Naive thymus-derived CD8-positive, alpha-beta T cell (primary cell): ENCODE measurements around the gene STARD7. TPM values are rescaled to one million over a fixed set of nuclear protein-coding genes. Genes with fewer than 3 reads are reported as not detected.
"Not testable (repeated sequence)": the region's sequence is repeated elsewhere in the genome, so short reads cannot be mapped to it uniquely, and the experiment has no call there.

ENCODE experiments used
- ATAC-seq, 2 donors: fragments of 150-1000 bp; cut with Tn5 transposase in 1 of 2; sonication (Bioruptor Pico), chemical (Tn5 transposase) in 1 of 2; 1 replicate in 1 of 2; 2 replicates in 1 of 2; pipeline ENCODE4 v1.10.0; 2021; ENCODE audit warnings: mild to moderate bottlenecking in 2 of 2, moderate library complexity in 2 of 2
- POLR2A ChIA-PET: fragments of 350-600 bp; sonication (Branson Sonifier 250); formaldehyde crosslinking; loops from one replicate; lab custom pipeline; 2021; ENCODE audit warnings: antibody characterized with exemption; lab: Charles Lee
- DNase-seq, 10 donors: peaks; one replicate each; pipeline versions ENCODE4 v3.0.0 to v3.0.0-alpha.2; 2020 to 2022
- H3K27ac Mint-ChIP-seq, 10 donors: one replicate each; pipeline ENCODE4 v1.8.0; 2020 to 2022; ENCODE audit warnings: mild to moderate bottlenecking in 10 of 10, mixed read lengths in 10 of 10, moderate library complexity in 4 of 10, inconsistent platforms in 1 of 10
- H3K27me3 Mint-ChIP-seq, 5 donors: one replicate each; pipeline ENCODE4 v1.8.0; 2021 to 2022; ENCODE audit warnings: mixed read lengths in 5 of 5
- H3K36me3 Mint-ChIP-seq, 3 donors: one replicate each; pipeline ENCODE4 v1.8.0; 2020 to 2022; ENCODE audit warnings: mixed read lengths in 3 of 3, mild to moderate bottlenecking in 2 of 3, inconsistent platforms in 1 of 3
- H3K4me1 Mint-ChIP-seq, 4 donors: one replicate each; pipeline ENCODE4 v1.8.0; 2021 to 2022; ENCODE audit warnings: mixed read lengths in 4 of 4
- H3K4me3 Mint-ChIP-seq, 10 donors: one replicate each; pipeline ENCODE4 v1.8.0; 2020 to 2022; ENCODE audit warnings: mild to moderate bottlenecking in 10 of 10, mixed read lengths in 10 of 10, moderate library complexity in 6 of 10, inconsistent platforms in 1 of 10
- H3K9me3 Mint-ChIP-seq, 9 donors: one replicate each; pipeline ENCODE4 v1.8.0; 2020 to 2022; ENCODE audit warnings: mixed read lengths in 9 of 9, mild to moderate bottlenecking in 3 of 9, inconsistent platforms in 1 of 9, moderate library complexity in 1 of 9
- polyA plus RNA-seq, 3 donors: library from polyadenylated mRNA; unstranded; fragments of 300-500 nt; fragmentation: Illumina TruSeq; gene quantifications; one replicate each; pipeline ENCODE4 v1.2.3, GENCODE V29; 2021
- total RNA-seq, 8 experiments: library from RNA in 2 of 8; stranded (reverse) in 2 of 8; gene quantifications; one replicate each; pipeline ENCODE4 v1.2.3 and lab custom pipeline; 2021 to 2026

Gene STARD7
- total and polyA plus RNA-seq, 5 experiments from 2014 or later: 87.5 to 143 (median 114) TPM

DNA sequence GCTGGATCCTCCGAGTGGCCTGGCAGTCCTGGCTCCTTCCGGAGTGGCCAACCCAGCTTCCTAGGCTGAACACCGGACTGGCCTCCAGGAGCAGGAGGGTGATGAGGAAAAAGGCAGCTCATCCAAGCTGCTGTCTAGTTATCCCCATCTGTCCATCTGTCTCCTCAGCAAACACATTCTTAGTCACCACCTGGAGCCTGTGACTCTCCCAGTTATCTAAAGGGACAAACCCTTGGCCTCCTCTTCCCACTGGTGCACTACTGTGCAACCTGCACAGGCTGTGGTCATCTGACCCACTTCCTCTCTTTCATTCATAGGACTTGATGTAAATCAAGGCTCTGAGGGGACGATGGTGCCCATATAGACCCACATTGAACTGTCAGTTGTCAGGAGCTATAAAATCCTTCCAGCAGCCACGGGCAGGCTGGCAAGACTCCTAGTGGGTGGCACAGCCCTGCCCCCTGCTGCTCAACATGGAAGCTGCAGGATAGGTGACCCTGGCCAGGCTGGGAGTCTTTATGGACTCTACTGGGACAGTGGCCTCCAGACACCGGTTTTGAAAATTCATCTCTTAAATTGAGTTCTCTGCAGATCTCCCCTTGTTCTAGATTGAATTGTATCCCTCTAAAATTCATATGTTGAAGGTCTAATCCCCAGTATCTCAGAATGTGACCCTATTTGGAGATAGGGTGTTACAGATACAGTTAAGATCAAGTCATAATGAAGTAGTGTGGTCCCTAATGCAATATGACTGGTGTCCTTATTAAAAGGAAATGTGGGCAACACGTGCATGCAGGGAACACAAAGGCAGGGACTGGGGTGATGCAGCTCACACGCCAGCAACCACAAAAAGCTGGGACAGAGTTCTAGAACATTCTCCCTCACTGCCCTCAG, 34.1 kb downstream of the STARD7 start:
- Mint-ChIP-seq H3K27me3 (no peaks in the 10 kb centered on the region), H3K27ac (peak overlapping the region; percentile 40 to 92 (median 86)), H3K36me3 (no peaks in the 10 kb centered on the region), H3K9me3 (no peaks in the 10 kb centered on the region), H3K4me1 (peaks cover 6 to 14% (median 10%) of the 10 kb centered on the region in 4 donors), H3K4me3 (peak overlapping the region in 1 of 10 donors; percentile 45)
- DNase-seq (peak; percentile 68 to 91 (median 82)), ATAC-seq (peak; percentile 99 to 100)
- POLR2A ChIA-PET: interaction anchor here (0.7 to 8.2 kb wide), 9 partner anchors 10 to 182 kb away, joined by 3 to 175 read pairs (median 7); partner anchors contain the start of genes ASTL, DUSP2 and STARD7

DNA sequence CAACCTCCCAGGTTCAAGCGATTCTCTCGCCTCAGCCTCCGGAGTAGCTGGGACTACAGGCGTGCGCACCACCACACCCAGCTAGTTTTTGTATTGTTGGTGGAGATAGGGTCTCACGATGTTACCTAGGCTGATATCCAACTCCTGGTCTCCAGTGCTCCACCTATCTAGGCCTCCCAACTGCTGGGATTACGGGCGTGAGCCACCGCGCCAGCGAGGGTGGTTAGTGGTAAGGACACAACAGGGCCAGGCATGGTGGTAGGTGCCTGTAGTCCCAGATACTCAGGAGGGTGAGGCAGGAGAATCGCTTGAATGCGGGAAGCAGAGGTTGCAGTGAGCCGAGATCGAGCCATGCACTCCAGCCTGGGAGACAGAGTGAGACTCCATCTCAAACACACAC, 36.8 kb downstream of the STARD7 start:
- H3K36me3 Mint-ChIP-seq: peaks cover 0 to 5% (median 0%) of the 10 kb centered on the region in 3 donors
- no peak overlapping the region for H3K4me3 Mint-ChIP-seq
- H3K27ac Mint-ChIP-seq: peak overlapping the region in 3 of 10 donors; percentile 47 to 80 (median 72)
- H3K4me1 Mint-ChIP-seq: peaks cover 10 to 17% (median 14%) of the 10 kb centered on the region in 4 donors
- POLR2A ChIA-PET: interaction anchor here (8.2 kb wide), 1 partner anchor 30 kb away, joined by 175 read pairs; the partner anchor contains the start of genes ASTL and DUSP2
- H3K9me3 Mint-ChIP-seq: peaks cover 0 to 4% (median 0%) of the 10 kb centered on the region in 9 donors
- H3K27me3 Mint-ChIP-seq: no peaks in the 10 kb centered on the region
- ATAC-seq (no peak), DNase-seq (no peak)

DNA sequence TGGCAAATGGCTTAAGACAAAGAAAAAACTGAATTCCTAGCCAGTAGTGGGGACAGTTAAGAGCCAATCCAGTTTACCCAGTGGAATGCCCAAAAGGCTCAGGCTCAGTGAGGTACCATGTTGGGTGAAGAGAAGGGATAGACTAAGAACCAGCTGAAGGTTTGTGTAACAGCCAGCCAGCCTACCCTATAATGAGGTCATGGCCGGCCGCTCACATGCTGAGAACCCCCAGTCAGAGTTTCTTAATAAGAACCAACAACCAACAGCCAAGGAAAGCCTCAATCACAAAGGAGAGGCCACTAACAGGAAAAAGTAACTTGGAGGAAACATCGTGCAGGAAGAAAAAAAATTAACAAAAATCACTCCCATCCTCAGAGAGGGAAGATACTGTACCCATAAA, 38.0 kb downstream of the STARD7 start:
- Mint-ChIP-seq H3K4me1 (peaks cover 10 to 19% (median 14%) of the 10 kb centered on the region in 4 donors), H3K27ac (peak overlapping the region in 5 of 10 donors; percentile 26 to 85 (median 54)), H3K9me3 (peaks cover 0 to 4% (median 0%) of the 10 kb centered on the region in 9 donors), H3K27me3 (no peaks in the 10 kb centered on the region), H3K36me3 (peaks cover 0 to 5% (median 0%) of the 10 kb centered on the region in 3 donors), H3K4me3 (no peak overlapping the region)
- DNase-seq: no peak
- POLR2A ChIA-PET: interaction anchor here (8.2 kb wide), 1 partner anchor 29 kb away, joined by 175 read pairs; the partner anchor contains the start of genes ASTL and DUSP2
- no peak for ATAC-seq

DNA sequence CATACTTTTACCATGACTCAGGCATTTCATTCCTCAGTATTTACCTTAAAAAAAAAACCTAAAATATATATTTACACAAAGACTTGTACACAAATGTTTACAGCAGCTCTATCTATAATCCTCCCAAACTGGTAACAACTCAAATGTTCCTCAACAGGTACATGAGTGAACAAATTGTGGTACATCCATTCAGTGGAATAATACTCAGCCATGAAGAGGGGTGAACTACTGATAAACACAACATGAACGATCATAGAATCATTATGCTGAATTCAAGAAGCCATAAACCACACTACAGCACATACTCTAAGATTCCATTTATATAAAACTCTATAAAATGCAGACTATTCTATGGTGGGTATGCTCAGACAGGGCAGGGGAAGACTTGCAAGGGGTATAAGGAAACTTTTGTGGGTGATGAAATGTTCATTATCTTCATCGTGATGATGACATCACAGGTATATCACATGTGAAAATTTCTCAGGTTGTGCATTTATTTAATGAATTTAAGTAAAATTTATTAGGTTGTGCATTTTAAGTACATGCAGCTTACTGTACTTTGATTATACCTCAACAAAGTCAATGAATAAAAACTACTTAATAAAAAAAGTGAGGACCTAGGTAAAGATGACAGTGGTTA, 38.6 kb downstream of the STARD7 start:
- Mint-ChIP-seq H3K27me3 (no peaks in the 10 kb centered on the region), H3K36me3 (peaks cover 0 to 5% (median 0%) of the 10 kb centered on the region in 3 donors), H3K4me3 (no peak overlapping the region), H3K9me3 (peaks cover 0 to 4% (median 0%) of the 10 kb centered on the region in 9 donors), H3K4me1 (peaks cover 10 to 21% (median 17%) of the 10 kb centered on the region in 4 donors), H3K27ac (peak overlapping the region in 2 of 10 donors; percentile 27 to 54)
- no peak for ATAC-seq
- no peak for DNase-seq
- POLR2A ChIA-PET: no interaction called here

DNA sequence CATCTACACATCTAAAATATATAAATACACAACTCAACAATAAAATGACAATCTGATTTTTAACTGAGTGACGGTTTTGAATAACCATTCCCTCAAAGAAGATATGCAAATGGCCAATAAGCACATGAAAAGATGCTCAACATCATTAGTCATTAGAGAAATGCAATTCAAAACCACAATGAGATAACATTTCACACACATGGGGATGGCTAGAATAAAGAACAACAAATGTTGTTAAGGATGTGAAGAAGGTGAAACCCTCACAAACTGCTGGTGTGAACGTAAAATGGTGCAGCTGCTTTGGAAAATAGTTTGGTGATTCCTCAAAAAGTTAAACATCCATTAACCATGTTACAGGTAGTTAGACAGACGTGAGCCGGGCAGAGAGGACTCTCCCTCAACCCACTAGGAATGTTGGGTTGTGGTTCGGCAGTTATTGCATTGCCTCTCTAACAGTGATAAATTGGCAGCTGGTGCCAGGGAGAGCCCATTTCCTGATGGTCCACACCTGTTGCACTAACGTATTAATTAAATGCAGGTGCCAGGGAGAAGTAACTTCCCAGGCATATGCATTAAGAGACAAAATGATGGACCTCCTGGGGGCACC, 41.1 kb downstream of the STARD7 start:
- H3K9me3 Mint-ChIP-seq: peaks cover 0 to 4% (median 0%) of the 10 kb centered on the region in 9 donors
- peak overlapping the region in 3 of 10 donors; percentile 18 to 80 (median 79) for H3K27ac Mint-ChIP-seq
- H3K36me3 Mint-ChIP-seq: peaks cover 0 to 5% (median 0%) of the 10 kb centered on the region in 3 donors
- H3K27me3 Mint-ChIP-seq: no peaks in the 10 kb centered on the region
- POLR2A ChIA-PET: interaction anchor here (0.6 to 15.0 kb wide), 2 partner anchors 16 to 22 kb away, joined by 3 to 373 read pairs; partner anchors contain the start of genes ASTL and DUSP2
- no peak overlapping the region for H3K4me3 Mint-ChIP-seq
- DNase-seq (no peak), ATAC-seq (no peak)
- peaks cover 26 to 39% (median 30%) of the 10 kb centered on the region in 4 donors for H3K4me1 Mint-ChIP-seq

DNA sequence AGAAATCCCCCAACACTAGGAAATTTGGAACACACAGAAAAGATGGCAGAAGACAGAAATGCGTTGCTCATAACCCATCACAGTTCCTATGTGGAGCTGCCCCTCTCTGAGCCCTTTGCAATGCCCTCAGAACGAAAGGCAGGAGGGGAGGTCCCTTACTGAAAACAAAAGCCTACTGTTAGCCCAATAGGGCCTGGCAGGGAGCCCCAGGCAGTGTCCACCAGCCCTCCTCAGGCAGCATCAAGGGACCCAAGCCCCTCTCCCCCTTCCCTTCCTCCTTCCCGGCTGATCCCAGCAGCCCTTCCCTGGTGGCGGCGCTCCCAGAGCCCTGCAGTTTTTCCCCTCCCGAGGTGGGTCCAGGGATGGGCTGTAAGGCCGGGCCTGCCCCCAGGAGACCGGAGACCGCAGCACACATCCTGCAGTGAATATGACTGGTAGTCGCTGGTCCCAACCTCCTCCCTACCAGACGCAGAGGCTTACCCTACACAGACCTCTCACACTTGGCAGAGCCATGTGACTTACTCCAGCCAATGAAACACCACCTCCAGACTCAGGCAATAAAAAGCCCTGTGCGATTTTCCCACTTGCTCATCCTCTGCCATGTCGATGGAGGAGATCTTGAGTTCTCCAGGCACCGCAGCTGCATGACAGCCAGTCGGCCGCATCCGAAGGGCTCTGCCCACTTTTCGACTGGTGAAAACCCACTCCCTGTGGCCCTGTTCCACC, 44.0 kb downstream of the STARD7 start:
- H3K9me3 Mint-ChIP-seq: peaks cover 0 to 8% (median 0%) of the 10 kb centered on the region in 9 donors
- POLR2A ChIA-PET: interaction anchor here (0.9 to 15.0 kb wide), 4 partner anchors 9 to 43 kb away, joined by 3 to 373 read pairs (median 9); partner anchors contain the start of genes ASTL, DUSP2 and STARD7

DNA sequence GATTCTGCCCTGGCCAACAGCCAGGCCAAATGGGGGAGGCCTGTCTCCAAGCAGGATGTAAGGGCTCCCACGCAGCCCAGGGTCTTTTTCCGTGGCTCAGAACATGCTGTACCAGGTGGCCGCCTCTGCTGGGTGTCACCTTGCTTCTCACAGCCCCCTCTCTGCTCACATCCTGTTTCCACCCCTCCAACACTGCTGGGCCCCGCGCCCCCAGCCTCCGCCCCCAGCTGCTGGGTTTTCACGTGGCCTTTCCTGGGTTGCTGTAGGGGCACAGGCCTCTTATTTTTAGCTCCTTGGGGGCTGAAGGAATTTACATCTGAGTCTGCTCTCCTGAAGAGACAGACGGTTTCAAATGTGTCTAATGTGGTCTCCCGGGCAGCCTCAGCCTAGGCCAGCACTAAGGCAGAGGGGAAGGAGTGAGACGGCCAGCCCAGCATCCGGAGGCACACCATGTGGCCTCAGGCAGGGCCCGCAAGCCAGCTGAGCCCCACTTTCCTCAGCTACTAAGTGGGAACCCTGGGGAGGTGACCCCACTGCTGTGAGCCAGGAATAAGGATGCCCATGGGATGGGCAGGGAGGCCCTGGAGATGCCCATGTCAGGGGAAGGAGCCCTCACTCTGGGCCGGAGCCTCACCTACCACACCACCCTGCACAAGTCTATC, 44.7 kb downstream of the STARD7 start:
- DNase-seq (peak; percentile 58 to 88 (median 76)), ATAC-seq (peak; percentile 77 to 78)
- H3K27ac Mint-ChIP-seq: peak overlapping the region; percentile 98 to 100 (median 98)
- H3K9me3 Mint-ChIP-seq: peaks cover 0 to 5% (median 0%) of the 10 kb centered on the region in 9 donors
- H3K27me3 Mint-ChIP-seq: no peaks in the 10 kb centered on the region
- H3K4me3 Mint-ChIP-seq: peak overlapping the region; percentile 62 to 88 (median 80)
- peaks cover 0 to under 1% (median 0%) of the 10 kb centered on the region in 3 donors for H3K36me3 Mint-ChIP-seq
- peaks cover 34 to 69% (median 58%) of the 10 kb centered on the region in 4 donors for H3K4me1 Mint-ChIP-seq
- POLR2A ChIA-PET: interaction anchor here (0.9 to 15.0 kb wide), 4 partner anchors 8 to 44 kb away, joined by 3 to 373 read pairs (median 9); partner anchors contain the start of genes ASTL, DUSP2 and STARD7

More for the DNA sequence above, 44.0 kb downstream of the STARD7 start:
- ATAC-seq (peak; percentile 69 to 82), DNase-seq (peak in 8 of 10 donors; percentile 40 to 79 (median 63))
- peaks cover 28 to 62% (median 51%) of the 10 kb centered on the region in 4 donors for H3K4me1 Mint-ChIP-seq
- H3K36me3 Mint-ChIP-seq: peaks cover 0 to 5% (median 0%) of the 10 kb centered on the region in 3 donors
- peak overlapping the region; percentile 98 to 100 (median 98) for H3K27ac Mint-ChIP-seq
- peak overlapping the region; percentile 62 to 88 (median 80) for H3K4me3 Mint-ChIP-seq
- no peaks in the 10 kb centered on the region for H3K27me3 Mint-ChIP-seq

DNA sequence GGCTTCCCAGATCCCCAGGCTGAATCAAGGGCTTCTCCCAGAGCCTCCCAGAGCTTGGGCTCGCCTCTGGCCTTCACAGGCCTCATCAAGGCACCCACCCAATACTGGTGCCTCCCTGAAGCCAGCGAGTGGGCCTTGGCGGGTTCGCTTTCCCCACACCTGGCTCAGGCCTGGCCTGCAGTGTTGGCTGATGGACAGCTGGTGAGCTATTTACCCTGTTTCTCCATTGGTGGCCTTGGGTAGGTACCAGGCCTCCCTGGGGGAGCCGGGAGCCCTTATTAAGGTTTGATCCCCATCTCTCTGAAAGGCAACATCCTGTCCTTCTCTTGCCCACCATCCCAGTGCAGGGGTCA, 45.2 kb downstream of the STARD7 start:
- POLR2A ChIA-PET: interaction anchor here (1.3 to 15.0 kb wide), 3 partner anchors 10 to 45 kb away, joined by 7 to 373 read pairs (median 11); partner anchors contain the start of genes ASTL, DUSP2 and STARD7
- peak in 1 of 2 donors; percentile 4 for ATAC-seq

DNA sequence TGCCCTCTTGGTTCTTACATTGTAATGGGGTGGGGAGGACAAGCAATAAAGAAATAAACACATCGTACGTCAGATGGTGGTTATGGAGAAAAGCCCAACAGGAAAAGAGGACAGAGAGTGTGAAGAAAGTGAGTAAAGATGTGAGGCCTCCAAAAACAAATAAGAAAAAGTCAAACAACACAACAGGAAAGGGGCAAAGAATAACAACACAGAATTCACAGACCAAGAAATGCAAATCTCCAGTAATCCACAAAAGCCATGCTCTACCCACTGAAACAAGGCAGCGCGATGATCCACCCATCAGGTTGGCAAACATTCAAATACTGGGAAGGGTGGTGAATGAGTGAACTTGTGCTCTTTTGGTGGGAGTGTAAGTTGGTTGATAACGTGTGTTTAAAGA, 46.7 kb downstream of the STARD7 start:
- H3K36me3 Mint-ChIP-seq: no peaks in the 10 kb centered on the region
- H3K27ac Mint-ChIP-seq: peak overlapping the region; percentile 94 to 100 (median 98)
- ATAC-seq: no peak
- peak in 1 of 10 donors; percentile 52 for DNase-seq
- H3K4me3 Mint-ChIP-seq: peak overlapping the region in 7 of 10 donors; percentile 1 to 78 (median 31)
- peaks cover 35 to 79% (median 75%) of the 10 kb centered on the region in 4 donors for H3K4me1 Mint-ChIP-seq
- H3K27me3 Mint-ChIP-seq: no peaks in the 10 kb centered on the region
- peaks cover 0 to 5% (median 0%) of the 10 kb centered on the region in 9 donors for H3K9me3 Mint-ChIP-seq
- POLR2A ChIA-PET: interaction anchor here (15.0 kb wide), 1 partner anchor 17 kb away, joined by 373 read pairs; the partner anchor contains the start of genes ASTL and DUSP2

More for the DNA sequence above, 45.2 kb downstream of the STARD7 start:
- Mint-ChIP-seq H3K36me3 (no peaks in the 10 kb centered on the region), H3K9me3 (peaks cover 0 to 5% (median 0%) of the 10 kb centered on the region in 9 donors), H3K4me1 (peaks cover 34 to 74% (median 63%) of the 10 kb centered on the region in 4 donors), H3K27ac (peak overlapping the region; percentile 98 to 100 (median 98)), H3K4me3 (peak overlapping the region; percentile 62 to 88 (median 80)), H3K27me3 (no peaks in the 10 kb centered on the region)
- no peak for DNase-seq

DNA sequence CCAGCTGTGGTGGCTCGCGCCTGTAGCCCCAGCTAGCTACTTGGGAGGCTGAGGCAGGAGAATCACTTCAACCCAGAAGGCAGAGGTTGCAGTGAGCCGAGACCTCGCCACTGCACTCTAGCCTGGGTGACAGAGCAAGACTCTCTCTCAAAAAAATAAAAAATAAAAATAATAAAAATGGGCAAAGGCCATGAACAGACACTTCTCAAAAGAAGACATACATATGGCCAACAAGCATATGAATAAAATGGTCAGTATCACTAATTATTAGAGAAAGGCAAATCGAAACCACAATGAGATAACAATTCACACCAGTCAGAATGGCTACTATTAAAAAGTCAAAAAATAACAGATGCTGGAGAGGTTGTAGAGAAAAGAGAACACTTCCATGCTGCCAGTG, 48.3 kb downstream of the STARD7 start:
- not testable (repeated sequence) for H3K27me3 Mint-ChIP-seq, ATAC-seq, H3K4me3 Mint-ChIP-seq, H3K9me3 Mint-ChIP-seq, H3K36me3 Mint-ChIP-seq, DNase-seq
- Mint-ChIP-seq H3K27ac (peak overlapping the region in 6 of 10 donors; percentile 12 to 100 (median 95)), H3K4me1 (peaks cover 45 to 91% (median 89%) of the 10 kb centered on the region in 4 donors)
- POLR2A ChIA-PET: interaction anchor here (15.0 kb wide), 1 partner anchor 15 kb away, joined by 373 read pairs; the partner anchor contains the start of genes ASTL and DUSP2
